Stimulated activated naive CD8-positive, alpha-beta T cell treated with anti-CD3 and anti-CD28 coated beads, Interleukin-15, amount 100 ng/mL, for 72 hours (primary cell): ENCODE measurements around the gene ZNF580.
A peak's percentile ranks its signal among the peaks of the same experiment; 100 is the strongest.

Source experiments
- ATAC-seq: fragments of 150-1000 bp; cut with Tn5 transposase; 2 replicates; pipeline ENCODE4 v1.10.0; 2021; ENCODE audit warnings: mild to moderate bottlenecking, moderate library complexity
- DNase-seq, 2 donors: peaks; one replicate each; pipeline ENCODE4 v3.0.0; 2021 to 2022
- H3K27ac Mint-ChIP-seq, 2 donors: one replicate each; pipeline ENCODE4 v1.8.0; 2022; ENCODE audit warnings: mild to moderate bottlenecking in 2 of 2, mixed read lengths in 2 of 2, moderate library complexity in 2 of 2
- H3K27me3 Mint-ChIP-seq: one replicate; pipeline ENCODE4 v1.8.0; 2022; ENCODE audit warnings: mixed read lengths
- H3K4me1 Mint-ChIP-seq: one replicate; pipeline ENCODE4 v1.8.0; 2022; ENCODE audit warnings: mild to moderate bottlenecking, mixed read lengths
- H3K4me3 Mint-ChIP-seq, 2 donors: one replicate each; pipeline ENCODE4 v1.8.0; 2022; ENCODE audit warnings: mild to moderate bottlenecking in 2 of 2, mixed read lengths in 2 of 2, moderate library complexity in 1 of 2
- H3K9me3 Mint-ChIP-seq, 2 donors: one replicate each; pipeline ENCODE4 v1.8.0; 2022; ENCODE audit warnings: mixed read lengths in 2 of 2

The ZNF580 gene

DNA sequence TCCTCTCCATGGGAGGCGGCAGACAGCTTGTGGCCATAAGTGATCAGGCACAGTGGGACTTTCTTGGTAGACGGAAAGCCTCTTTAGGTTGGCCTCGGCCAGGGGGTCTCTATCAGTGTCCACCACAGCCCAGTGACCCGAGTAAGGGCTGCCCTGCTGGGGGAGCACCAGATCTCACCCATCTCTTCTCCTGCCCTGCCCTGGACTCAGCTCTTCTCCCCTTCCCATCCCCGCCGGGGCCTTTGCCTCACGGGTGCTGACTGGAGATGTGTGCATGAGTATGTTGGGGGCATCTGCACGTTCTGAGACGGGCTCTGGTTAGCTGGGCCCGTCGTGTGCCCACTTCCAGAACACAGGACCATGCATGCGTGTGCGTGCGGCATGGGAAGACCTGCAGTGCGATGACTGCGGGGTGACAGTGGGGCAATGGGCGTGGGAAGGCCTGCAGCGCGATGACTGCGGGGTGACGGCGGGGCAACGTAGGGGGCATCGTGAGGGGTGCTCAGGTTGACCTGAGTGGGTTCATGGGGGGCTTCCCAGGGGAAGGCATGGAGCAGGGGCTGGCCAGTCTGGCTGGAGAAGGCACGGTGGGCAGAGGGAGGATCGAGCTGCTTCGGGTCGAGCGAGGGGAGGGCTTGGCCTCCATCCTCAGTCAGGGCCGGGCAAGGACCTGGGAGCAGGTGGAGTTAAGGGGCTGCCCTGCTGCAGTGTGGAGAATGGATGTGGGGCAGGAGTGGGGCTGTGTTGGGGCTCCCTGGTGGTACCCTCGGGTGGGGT lies 50.2 kb downstream of the ZNF580 start:
- Mint-ChIP-seq H3K27ac (peak overlapping the region in 1 of 2 donors; percentile 38), H3K4me3 (no peak overlapping the region), H3K27me3 (no peaks in the 10 kb centered on the region), H3K9me3 (no peaks in the 10 kb centered on the region), H3K4me1 (peaks cover 6% of the 10 kb centered on the region)
- ATAC-seq (no peak), DNase-seq (no peak)

DNA sequence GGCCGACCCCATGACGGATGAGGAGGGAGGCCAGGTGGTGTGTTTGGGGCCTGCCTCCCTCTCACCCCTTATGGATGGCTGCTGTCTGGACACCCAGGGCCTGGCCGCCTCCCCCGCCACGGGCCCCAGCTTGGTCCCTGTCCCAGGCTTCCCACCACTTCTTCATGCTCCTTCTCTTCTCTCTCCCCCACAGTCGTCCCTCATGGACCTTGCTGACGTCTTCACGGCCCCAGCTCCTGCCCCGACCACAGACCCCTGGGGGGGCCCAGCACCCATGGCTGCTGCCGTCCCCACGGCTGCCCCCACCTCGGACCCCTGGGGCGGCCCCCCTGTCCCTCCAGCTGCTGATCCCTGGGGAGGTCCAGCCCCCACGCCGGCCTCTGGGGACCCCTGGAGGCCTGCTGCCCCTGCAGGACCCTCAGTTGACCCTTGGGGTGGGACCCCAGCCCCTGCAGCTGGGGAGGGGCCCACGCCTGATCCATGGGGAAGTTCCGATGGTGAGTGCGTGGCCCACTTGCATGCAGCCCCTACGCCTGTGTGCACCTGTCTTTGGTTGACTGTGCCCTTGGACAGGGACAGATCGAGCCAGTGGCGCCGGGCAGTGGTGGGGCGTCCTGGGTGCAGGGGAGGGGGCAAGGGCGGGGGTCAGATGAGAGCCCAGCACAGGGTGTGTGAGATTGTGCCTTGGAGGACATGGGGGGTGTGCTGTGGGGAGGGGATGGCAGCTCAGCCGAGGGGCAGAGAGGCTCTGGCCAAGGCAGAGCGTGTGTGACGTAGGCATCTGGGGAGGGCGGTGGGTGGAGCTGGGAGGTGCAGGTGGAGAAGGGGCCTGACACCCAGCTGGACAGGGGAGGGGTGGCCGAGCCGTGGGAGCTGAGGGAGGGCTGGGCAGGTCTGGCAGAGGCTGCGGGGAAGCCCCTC lies 51.0 kb downstream of the ZNF580 start:
- H3K4me3 Mint-ChIP-seq = no peak overlapping the region
- H3K4me1 Mint-ChIP-seq = no peaks in the 10 kb centered on the region
- H3K27me3 Mint-ChIP-seq = no peaks in the 10 kb centered on the region
- H3K27ac Mint-ChIP-seq = no peak overlapping the region
- no peaks in the 10 kb centered on the region for H3K9me3 Mint-ChIP-seq
- ATAC-seq (peak; percentile 30), DNase-seq (no peak)

DNA sequence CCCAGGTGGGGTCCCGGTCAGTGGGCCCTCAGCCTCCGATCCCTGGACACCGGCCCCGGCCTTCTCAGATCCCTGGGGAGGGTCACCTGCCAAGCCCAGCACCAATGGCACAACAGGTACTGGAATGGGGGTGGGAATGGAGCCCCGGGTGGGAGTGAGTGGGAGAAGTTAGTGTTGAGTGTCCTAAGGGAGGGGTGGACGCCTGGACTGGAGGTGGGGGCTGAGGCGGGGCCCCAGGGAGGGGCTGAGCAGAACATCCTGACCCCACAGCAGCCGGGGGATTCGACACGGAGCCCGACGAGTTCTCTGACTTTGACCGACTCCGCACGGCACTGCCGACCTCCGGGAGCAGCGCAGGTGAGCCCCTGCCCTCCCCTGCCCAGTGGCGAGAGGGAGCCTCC lies 51.9 kb downstream of the ZNF580 start:
- Mint-ChIP-seq H3K9me3 (no peaks in the 10 kb centered on the region), H3K4me3 (no peak overlapping the region), H3K27me3 (no peaks in the 10 kb centered on the region), H3K27ac (no peak overlapping the region), H3K4me1 (no peaks in the 10 kb centered on the region)
- DNase-seq (no peak), ATAC-seq (no peak)
